ENCODE measurements around the gene LPAR3.

LPAR3 gene

GRCh38 chr1:84873366-84873765, 19.6 kb downstream of the LPAR3 start:
- DNase-seq (ENCODE audit: low read depth), result no peak
- TF ChIP-seq CTCF (conservative IDR thresholded peaks at IDR 0.05; ENCODE audit: control insufficient read depth, insufficient read depth, low read depth, low read length), result no peak
- H3K4me3 ChIP-seq (ENCODE audit: control insufficient read depth, low read depth, low read length), result no peak overlapping the region

- DNase-seq (ENCODE audit: low read depth), result no peak
- no peak for TF ChIP-seq CTCF (conservative IDR thresholded peaks at IDR 0.05; ENCODE audit: control insufficient read depth, insufficient read depth, low read depth, low read length)
- H3K4me3 ChIP-seq (ENCODE audit: control insufficient read depth, low read depth, low read length), result no peak overlapping the region
Observed at GRCh38 chr1:84872696-84873355, 20.2 kb downstream of the LPAR3 start.

GRCh38 chr1:84871181-84871580, 21.8 kb downstream of the LPAR3 start:
- H3K4me3 ChIP-seq (ENCODE audit: control insufficient read depth, low read depth, low read length), result no peak overlapping the region
- TF ChIP-seq CTCF (conservative IDR thresholded peaks at IDR 0.05; ENCODE audit: control insufficient read depth, insufficient read depth, low read depth, low read length), result no peak
- DNase-seq (ENCODE audit: low read depth), result no peak

GRCh38 chr1:84870591-84870990, 22.4 kb downstream of the LPAR3 start:
- no peak for TF ChIP-seq CTCF (conservative IDR thresholded peaks at IDR 0.05; ENCODE audit: control insufficient read depth, insufficient read depth, low read depth, low read length)
- H3K4me3 ChIP-seq (ENCODE audit: control insufficient read depth, low read depth, low read length), result no peak overlapping the region
- no peak for DNase-seq (ENCODE audit: low read depth)

- TF ChIP-seq CTCF (conservative IDR thresholded peaks at IDR 0.05; ENCODE audit: control insufficient read depth, insufficient read depth, low read depth, low read length), result no peak
- H3K4me3 ChIP-seq (ENCODE audit: control insufficient read depth, low read depth, low read length), result no peak overlapping the region
- DNase-seq (ENCODE audit: low read depth), result peak; percentile 53
Observed at GRCh38 chr1:84869720-84870119, 23.3 kb downstream of the LPAR3 start.

GRCh38 chr1:84862810-84863251, 30.2 kb downstream of the LPAR3 start:
- no peak for DNase-seq (ENCODE audit: low read depth)
- no peak overlapping the region for H3K4me3 ChIP-seq (ENCODE audit: control insufficient read depth, low read depth, low read length)
- no peak for TF ChIP-seq CTCF (conservative IDR thresholded peaks at IDR 0.05; ENCODE audit: control insufficient read depth, insufficient read depth, low read depth, low read length)
